NCI-H1930 (cell line): ENCODE data around the gene TMCC1.
"Not testable (repeated sequence)": the region's sequence is repeated elsewhere in the genome, so short reads cannot be mapped to it uniquely, and the experiment has no call there.

Experiments used
- DNase-seq, 2 experiments: peaks; one replicate each; lab custom pipeline; 2025; lab: John Stamatoyannopoulos, UW

TMCC1 gene

DNA sequence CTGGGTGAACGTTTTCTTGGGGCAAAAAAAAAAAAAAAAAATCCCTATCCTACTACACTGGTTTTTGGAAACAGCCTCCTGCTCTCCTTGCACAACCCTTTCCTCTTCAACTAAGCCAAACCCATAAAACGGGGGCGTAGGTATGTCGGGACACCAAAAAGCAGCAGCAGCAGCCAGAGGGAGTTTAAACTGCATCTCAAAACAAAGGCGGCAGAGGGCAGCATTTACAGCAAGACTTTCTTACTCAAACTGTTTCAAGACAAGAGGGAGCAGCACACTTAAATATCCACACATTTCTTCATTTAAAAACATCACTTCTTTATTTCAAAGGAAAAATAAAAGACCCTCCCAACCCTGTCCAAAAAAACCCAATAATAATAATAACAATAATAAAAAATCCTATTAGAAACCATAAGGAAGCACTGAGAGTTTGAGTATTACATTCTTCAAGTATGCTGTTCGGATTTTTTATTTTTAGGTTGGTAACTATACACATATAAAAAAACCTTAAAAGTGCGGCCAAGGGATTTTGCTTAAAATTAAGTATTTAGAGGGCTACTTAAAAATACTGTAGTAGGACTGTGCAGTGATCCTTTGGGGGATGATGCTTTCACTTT is 243.1 kb downstream of the TMCC1 start:
- DNase-seq = peak in 1 of 2 experiments; percentile 9

DNA sequence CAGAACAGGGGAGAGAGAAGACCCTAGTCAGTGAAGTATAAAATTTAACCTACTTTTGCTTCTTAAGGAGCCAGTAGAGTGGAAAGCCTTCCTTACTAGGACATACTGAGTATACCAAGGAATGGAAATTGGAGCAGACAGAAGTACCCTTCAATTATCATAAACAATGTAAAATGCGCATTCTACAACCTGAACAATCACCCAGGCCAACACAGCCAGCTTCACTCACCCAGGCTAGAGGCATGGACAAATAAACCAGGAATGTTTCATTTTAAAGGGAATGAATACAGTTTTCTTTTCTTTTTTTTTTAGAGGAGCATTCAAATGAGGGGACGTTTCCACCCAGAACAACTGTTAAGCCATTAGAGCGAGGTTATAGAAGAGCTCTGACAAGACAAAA is 245.1 kb downstream of the TMCC1 start:
- DNase-seq = no peak

DNA sequence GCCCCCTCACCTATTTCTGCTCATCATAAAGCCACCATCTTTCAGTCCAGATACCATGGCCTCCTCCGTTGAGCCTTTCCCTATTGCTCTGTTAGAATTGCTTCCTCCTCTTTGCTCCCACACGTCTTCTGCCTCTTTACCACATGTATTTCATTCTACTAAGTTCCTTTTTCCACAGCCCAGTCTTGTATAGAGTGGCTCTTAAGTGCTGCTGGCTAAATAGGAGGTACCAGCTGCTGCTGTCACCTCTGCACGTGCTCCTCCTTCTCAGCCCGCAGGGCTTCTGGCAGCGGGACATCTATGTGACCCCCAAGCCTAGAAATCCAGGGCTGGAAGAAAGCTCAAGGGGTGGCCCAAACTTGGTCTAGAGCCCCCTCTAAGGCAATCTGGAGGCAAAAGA is 248.2 kb downstream of the TMCC1 start:
- no peak for DNase-seq

DNA sequence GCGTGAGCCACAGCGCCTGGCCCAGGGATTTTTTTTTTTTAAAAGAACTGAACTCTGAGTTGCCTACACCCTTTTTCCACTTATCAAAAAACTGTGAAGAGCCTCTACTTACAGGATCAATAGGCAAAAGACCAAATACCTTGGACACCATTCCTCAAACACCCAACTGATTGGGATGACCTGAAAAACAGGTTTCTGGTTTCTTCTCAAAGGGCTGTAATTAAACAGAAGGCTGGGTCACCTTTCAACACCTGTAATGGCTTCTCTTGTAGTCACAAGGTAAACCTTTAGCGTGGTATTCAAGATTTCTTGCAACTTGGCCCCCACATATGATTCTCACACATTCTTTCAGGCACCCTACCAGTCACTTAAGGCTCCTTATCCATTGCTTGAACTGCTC is 248.7 kb downstream of the TMCC1 start:
- no peak for DNase-seq

GRCh38 chr3:129641567-129642260 is 251.8 kb downstream of the TMCC1 start:
- not testable (repeated sequence) for DNase-seq

- DNase-seq = not testable (repeated sequence)
Observed at GRCh38 chr3:129640985-129641384, 252.5 kb downstream of the TMCC1 start.

- DNase-seq = no peak
Observed at GRCh38 chr3:129638481-129638880, 255.0 kb downstream of the TMCC1 start.

- DNase-seq = no peak
Observed at GRCh38 chr3:129636082-129636481, 257.4 kb downstream of the TMCC1 start.

- no peak for DNase-seq
Observed at GRCh38 chr3:129635656-129636055, 257.9 kb downstream of the TMCC1 start.

DNA sequence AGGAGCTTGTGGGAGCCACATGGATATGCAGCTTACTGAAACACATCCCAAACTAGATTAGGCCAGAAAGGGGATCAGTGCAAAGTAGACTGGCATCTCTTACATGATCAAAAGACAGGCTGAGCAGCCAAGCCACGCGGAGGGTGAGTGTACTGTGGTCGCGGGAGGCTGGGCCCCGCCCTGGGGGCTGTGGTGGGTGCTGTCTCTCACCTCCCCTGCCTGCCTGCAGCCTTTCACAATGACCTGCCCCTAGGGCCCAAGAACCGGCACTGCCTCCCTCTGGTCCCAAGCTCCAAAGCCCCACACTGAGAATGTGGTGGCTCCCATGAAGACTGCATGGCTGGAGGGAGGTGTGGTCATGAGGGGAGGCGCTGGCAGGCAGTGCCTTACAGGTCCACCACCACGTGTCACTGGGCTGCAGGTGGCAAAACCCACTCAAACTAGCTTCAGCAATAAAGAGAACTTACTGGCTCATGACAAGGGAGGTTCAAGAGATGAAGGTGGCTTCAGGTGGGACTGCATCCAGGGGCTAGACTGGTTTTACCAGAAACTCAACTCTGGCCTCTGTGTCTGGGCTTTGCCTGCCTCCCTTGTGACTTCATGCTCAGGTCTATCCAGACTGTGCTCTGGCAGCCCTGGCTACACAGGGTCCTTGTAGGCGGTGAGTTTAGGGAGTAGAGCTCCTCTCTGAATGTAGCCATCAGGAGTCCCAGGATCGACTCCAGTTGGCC is 259.6 kb downstream of the TMCC1 start:
- no peak for DNase-seq

GRCh38 chr3:129632977-129633376 is 260.5 kb downstream of the TMCC1 start:
- no peak for DNase-seq

GRCh38 chr3:129632556-129632955 is 261.0 kb downstream of the TMCC1 start:
- DNase-seq = no peak

GRCh38 chr3:129632056-129632455 is 261.5 kb downstream of the TMCC1 start:
- no peak for DNase-seq

- DNase-seq = no peak
Observed at GRCh38 chr3:129629011-129629410, 264.5 kb downstream of the TMCC1 start.

GRCh38 chr3:129628169-129628522 is 265.4 kb downstream of the TMCC1 start:
- DNase-seq = no peak

DNA sequence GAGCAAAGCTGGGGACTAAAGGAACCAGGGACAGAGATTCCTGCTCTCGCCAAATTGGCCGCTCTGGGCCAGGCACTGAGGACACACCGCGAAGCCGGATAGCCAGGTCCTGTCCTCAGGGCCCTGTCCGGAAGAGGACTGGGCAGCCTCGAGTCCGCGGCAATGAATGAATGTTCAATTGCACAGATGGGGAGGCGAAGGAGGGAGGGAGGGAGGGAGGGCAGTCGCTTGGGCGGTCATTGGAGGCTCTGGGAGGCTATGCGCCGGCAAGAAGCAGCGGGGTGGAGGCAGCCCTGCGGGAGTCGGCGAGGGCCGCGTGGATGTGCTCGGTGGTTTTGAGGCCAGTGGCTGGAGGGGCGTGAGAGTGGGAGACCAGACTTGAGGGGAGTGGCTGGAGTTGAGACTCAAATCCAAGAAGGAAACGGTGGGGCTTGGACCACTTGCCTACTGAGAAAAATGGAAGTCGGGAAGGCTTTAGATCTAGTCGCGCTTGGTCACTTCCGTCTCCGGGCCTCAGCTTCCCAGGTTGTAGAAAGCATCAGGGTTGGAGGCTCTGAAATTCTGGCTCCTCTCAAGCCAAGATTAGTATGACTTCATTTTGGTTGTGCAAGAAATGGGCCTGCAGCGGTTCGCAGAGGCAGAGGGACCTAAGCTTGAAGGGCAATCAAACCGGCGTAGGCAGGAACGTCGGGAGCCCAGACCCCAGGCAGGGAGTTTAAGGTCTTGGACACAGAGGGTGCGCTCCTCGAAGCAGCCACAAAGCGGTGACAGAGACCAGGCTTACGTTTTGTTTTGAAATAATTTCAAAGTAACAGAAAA is 266.0 kb downstream of the TMCC1 start:
- peak; percentile 42 to 56 for DNase-seq

DNA sequence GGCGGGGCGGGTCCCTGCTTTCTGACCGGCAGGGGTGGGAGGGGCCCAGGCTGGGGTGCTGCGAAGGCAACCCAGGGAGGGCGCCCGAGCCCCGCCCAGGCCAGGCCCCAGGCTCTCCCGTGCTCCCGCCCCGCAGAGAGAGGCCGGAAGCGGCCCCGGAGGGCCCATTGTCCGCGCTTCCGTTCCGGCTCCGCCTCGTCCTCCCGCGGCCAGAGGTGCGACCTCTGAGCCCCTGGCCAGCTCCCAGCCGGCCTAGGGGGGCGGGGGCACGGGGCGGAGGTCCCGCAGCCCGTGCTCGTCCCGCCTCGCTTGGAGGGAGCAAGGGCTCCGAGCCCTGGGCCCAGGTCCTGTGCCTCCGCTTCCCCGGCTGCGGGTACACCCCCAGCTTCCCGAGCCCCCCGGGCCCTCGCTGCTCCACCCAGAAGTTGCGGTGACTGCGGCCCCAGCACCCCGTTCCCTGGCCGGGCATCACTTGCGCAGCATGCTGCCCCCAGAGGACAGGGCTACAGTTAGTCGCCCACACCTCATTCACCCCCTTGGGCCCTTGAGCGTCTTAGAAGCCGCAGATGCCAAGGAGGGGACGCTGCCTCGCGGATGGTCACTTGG is 266.7 kb downstream of the TMCC1 start:
- DNase-seq = peak; percentile 74

- no peak for DNase-seq
Observed at GRCh38 chr3:129625072-129625874, 268.2 kb downstream of the TMCC1 start.

GRCh38 chr3:129624347-129625071 is 269.0 kb downstream of the TMCC1 start:
- DNase-seq = no peak

DNA sequence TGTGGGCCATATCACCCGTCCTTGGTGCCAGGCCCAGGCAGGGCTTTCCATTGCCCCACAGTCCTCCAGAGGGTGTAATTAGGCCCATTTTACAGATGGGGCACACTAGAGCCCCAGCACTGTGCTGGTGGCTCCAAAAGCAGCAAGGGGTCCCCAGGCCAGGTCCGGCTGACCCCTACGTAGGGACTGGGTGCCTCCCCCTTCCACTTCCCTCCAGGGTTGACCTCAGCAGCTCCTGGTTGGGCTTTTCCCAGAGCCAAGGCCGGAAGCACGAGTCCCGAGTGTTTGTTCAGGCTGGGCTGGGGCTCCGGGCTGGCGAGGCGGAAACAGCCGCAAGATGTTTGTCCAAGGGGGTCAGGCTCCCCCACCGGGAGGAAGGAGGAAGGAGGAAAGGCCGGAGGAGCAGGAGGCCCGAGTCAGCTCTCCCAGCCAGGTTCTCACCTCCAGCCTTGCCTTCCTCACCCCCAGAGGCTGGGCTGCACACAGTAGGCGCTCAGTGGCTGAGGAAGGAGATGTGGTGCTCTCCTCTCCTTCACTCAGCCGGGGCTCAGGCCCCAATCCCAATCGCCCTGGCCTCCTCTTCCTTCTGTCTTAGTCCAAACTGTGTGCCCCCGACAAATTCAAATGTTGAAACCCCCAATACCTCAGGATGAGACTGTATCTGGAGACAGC is 269.9 kb downstream of the TMCC1 start:
- no peak for DNase-seq
